ENCODE measurements around the gene OXT.

The OXT gene

GRCh38 chr20:3092611-3093379 is 21.4 kb downstream of the OXT start:
- H3K9me3 ChIP-seq (ENCODE audit: control insufficient read depth, insufficient read depth, low read length): no peaks in the 10 kb centered on the region
- peaks cover 19% of the 10 kb centered on the region for H3K27me3 ChIP-seq (ENCODE audit: control insufficient read depth, insufficient read depth, low read length)
- no peaks in the 10 kb centered on the region for H3K36me3 ChIP-seq (ENCODE audit: control insufficient read depth, insufficient read depth, low read length)
- H3K27ac ChIP-seq (ENCODE audit: low read depth, low read length): no peak overlapping the region
- H3K9ac ChIP-seq (ENCODE audit: low read depth, low read length): peak overlapping the region; percentile 54; the same call in 1 of the 2 replicates
- H3K4me3 ChIP-seq (ENCODE audit: low read depth, low read length): peak overlapping the region; percentile 63
- no peaks in the 10 kb centered on the region for H3K4me1 ChIP-seq (ENCODE audit: control insufficient read depth, insufficient read depth, low read length)

GRCh38 chr20:3093861-3094361 is 22.5 kb downstream of the OXT start:
- Histone ChIP-seq H3K4me3 (ENCODE audit: low read depth, low read length) (no peak overlapping the region), H3K36me3 (ENCODE audit: control insufficient read depth, insufficient read depth, low read length) (no peaks in the 10 kb centered on the region), H3K4me1 (ENCODE audit: control insufficient read depth, insufficient read depth, low read length) (no peaks in the 10 kb centered on the region), H3K27ac (ENCODE audit: low read depth, low read length) (no peak overlapping the region), H3K9me3 (ENCODE audit: control insufficient read depth, insufficient read depth, low read length) (no peaks in the 10 kb centered on the region), H3K9ac (ENCODE audit: low read depth, low read length) (no peak overlapping the region), H3K27me3 (ENCODE audit: control insufficient read depth, insufficient read depth, low read length) (peaks cover 19% of the 10 kb centered on the region)

- Histone ChIP-seq H3K4me3 (ENCODE audit: low read depth, low read length) (no peak overlapping the region), H3K27me3 (ENCODE audit: control insufficient read depth, insufficient read depth, low read length) (peaks cover 19% of the 10 kb centered on the region), H3K4me1 (ENCODE audit: control insufficient read depth, insufficient read depth, low read length) (no peaks in the 10 kb centered on the region), H3K9me3 (ENCODE audit: control insufficient read depth, insufficient read depth, low read length) (no peaks in the 10 kb centered on the region), H3K27ac (ENCODE audit: low read depth, low read length) (no peak overlapping the region), H3K36me3 (ENCODE audit: control insufficient read depth, insufficient read depth, low read length) (no peaks in the 10 kb centered on the region), H3K9ac (ENCODE audit: low read depth, low read length) (no peak overlapping the region)
Measured at GRCh38 chr20:3094848-3095629, 23.6 kb downstream of the OXT start.

- no peaks in the 10 kb centered on the region for H3K27me3 ChIP-seq (ENCODE audit: control insufficient read depth, insufficient read depth, low read length)
- H3K4me3 ChIP-seq (ENCODE audit: low read depth, low read length): no peak overlapping the region
- no peaks in the 10 kb centered on the region for H3K9me3 ChIP-seq (ENCODE audit: control insufficient read depth, insufficient read depth, low read length)
- no peaks in the 10 kb centered on the region for H3K36me3 ChIP-seq (ENCODE audit: control insufficient read depth, insufficient read depth, low read length)
- no peak overlapping the region for H3K27ac ChIP-seq (ENCODE audit: low read depth, low read length)
- H3K9ac ChIP-seq (ENCODE audit: low read depth, low read length): no peak overlapping the region
- no peaks in the 10 kb centered on the region for H3K4me1 ChIP-seq (ENCODE audit: control insufficient read depth, insufficient read depth, low read length)
Measured at GRCh38 chr20:3100480-3100879, 29.1 kb downstream of the OXT start.

DNA sequence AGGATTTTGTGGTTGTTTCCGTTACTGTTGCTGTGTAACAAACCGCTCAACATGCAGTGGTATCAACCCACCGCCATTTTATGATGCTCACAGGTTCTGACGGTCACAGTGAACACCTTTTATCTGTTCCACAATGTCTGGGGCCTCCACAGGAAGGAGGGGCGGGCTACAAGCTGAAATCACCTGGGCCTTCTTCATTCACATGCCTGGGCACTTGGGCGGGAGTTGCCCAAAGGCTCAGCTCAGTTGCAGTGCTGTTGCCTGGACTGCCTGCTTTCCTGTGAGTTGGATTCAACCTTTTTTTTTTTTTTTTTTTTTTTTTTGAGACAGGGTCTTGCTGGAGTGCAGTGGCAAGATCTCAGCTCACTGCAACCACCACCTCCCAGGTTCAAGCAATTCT is 29.8 kb downstream of the OXT start:
- H3K9ac ChIP-seq (ENCODE audit: low read depth, low read length): no peak overlapping the region
- no peaks in the 10 kb centered on the region for H3K27me3 ChIP-seq (ENCODE audit: control insufficient read depth, insufficient read depth, low read length)
- H3K36me3 ChIP-seq (ENCODE audit: control insufficient read depth, insufficient read depth, low read length): no peaks in the 10 kb centered on the region
- no peaks in the 10 kb centered on the region for H3K4me1 ChIP-seq (ENCODE audit: control insufficient read depth, insufficient read depth, low read length)
- no peaks in the 10 kb centered on the region for H3K9me3 ChIP-seq (ENCODE audit: control insufficient read depth, insufficient read depth, low read length)
- H3K4me3 ChIP-seq (ENCODE audit: low read depth, low read length): no peak overlapping the region
- no peak overlapping the region for H3K27ac ChIP-seq (ENCODE audit: low read depth, low read length)

GRCh38 chr20:3101737-3102574 is 30.5 kb downstream of the OXT start:
- no peak overlapping the region for H3K9ac ChIP-seq (ENCODE audit: low read depth, low read length)

DNA sequence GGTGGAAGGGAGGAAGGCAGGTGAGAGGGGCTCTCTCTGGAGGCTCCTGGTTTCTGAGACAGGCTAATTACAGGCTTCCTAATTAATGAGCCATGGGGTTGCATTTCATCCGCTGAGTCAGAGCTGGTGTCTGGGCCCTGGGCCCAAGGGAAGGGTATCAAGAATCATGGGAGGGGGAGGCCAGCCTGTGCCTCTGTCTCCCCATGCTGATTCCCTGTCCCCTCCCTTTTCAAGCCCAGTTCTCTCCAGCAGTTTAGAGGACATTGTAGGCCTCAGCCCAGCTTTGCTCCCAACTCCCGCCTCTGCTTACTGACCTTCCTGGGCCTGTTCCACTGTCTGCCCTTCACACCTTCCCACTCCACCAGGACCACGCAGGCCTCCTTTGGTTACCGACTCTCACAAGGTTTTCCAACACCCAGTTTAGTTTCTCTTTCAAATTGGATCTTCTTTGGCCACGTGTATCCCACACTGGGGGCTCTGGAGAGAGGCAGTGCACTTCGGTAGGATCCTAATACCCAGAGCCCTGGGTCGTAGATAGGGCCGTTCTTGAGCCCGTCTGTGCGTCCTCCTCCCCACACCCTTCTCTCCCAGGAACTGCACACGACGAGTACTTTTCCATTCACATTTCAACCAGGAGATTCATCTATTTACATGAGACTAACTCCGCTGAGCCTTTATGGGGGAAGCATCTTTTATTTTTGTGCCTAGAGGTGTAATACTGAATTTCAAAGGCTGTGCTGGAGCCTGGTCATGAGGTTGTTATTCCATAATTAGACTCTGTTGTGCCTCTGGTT is 31.4 kb downstream of the OXT start:
- no peak overlapping the region for H3K27ac ChIP-seq (ENCODE audit: low read depth, low read length)
- H3K36me3 ChIP-seq (ENCODE audit: control insufficient read depth, insufficient read depth, low read length): no peaks in the 10 kb centered on the region
- no peaks in the 10 kb centered on the region for H3K27me3 ChIP-seq (ENCODE audit: control insufficient read depth, insufficient read depth, low read length)
- no peak overlapping the region for H3K4me3 ChIP-seq (ENCODE audit: low read depth, low read length)
- no peaks in the 10 kb centered on the region; the same call in 1 of the 2 replicates for H3K4me1 ChIP-seq (ENCODE audit: control insufficient read depth, insufficient read depth, low read length)
- H3K9ac ChIP-seq (ENCODE audit: low read depth, low read length): no peak overlapping the region
- H3K9me3 ChIP-seq (ENCODE audit: control insufficient read depth, insufficient read depth, low read length): no peaks in the 10 kb centered on the region

More at GRCh38 chr20:3101737-3102574, 30.5 kb downstream of the OXT start:
- no peaks in the 10 kb centered on the region; the same call in 1 of the 2 replicates for H3K4me1 ChIP-seq (ENCODE audit: control insufficient read depth, insufficient read depth, low read length)
- H3K9me3 ChIP-seq (ENCODE audit: control insufficient read depth, insufficient read depth, low read length): no peaks in the 10 kb centered on the region
- H3K27me3 ChIP-seq (ENCODE audit: control insufficient read depth, insufficient read depth, low read length): no peaks in the 10 kb centered on the region
- H3K36me3 ChIP-seq (ENCODE audit: control insufficient read depth, insufficient read depth, low read length): no peaks in the 10 kb centered on the region
- H3K27ac ChIP-seq (ENCODE audit: low read depth, low read length): no peak overlapping the region
- H3K4me3 ChIP-seq (ENCODE audit: low read depth, low read length): no peak overlapping the region

GRCh38 chr20:3103369-3104032 is 32.1 kb downstream of the OXT start:
- no peaks in the 10 kb centered on the region for H3K27me3 ChIP-seq (ENCODE audit: control insufficient read depth, insufficient read depth, low read length)
- H3K4me1 ChIP-seq (ENCODE audit: control insufficient read depth, insufficient read depth, low read length): no peaks in the 10 kb centered on the region; the same call in 1 of the 2 replicates
- no peak overlapping the region for H3K27ac ChIP-seq (ENCODE audit: low read depth, low read length)
- H3K4me3 ChIP-seq (ENCODE audit: low read depth, low read length): no peak overlapping the region
- H3K9ac ChIP-seq (ENCODE audit: low read depth, low read length): no peak overlapping the region
- H3K36me3 ChIP-seq (ENCODE audit: control insufficient read depth, insufficient read depth, low read length): no peaks in the 10 kb centered on the region
- H3K9me3 ChIP-seq (ENCODE audit: control insufficient read depth, insufficient read depth, low read length): no peaks in the 10 kb centered on the region

DNA sequence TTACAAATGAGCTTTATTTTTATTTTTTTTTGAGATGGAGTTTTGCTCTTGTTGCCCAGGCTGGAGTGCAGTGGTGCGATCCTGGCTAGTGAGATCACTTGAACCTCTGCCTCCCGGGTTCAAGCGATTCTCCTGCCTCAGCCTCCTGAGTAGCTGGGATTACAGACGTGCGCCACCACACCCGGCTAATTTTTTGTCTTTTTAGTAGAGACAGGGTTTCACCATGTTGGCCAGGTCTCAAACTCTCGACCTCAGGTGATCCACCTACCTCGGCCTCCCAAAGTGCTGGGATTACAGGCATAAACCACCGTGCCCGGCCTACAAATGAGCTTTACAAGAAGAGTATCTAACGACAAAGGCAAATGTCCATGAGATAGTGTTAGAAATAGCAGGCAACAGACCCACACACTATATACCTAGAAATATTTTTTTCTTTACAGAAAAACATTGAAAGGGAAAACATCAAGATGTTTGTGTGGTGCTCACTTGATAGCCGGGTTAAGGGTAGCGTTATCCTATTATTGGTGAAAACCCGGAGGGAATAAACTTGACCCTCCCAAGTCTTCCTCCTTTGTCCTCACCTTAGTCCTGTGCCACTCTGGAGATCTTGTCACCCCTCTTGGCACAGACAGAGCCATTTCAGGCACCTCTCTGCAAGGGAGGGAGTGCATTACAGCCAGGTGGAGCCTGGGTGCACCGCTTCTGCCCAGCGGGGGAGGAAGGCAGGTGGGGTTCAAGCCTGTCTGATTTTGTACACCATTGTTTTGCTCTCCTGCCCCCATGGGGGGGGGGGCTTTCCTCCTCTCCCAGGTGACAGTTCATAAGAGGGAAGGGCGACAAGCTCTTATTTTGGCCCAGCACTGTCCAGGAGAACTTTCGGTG is 34.1 kb downstream of the OXT start:
- Histone ChIP-seq H3K4me3 (ENCODE audit: low read depth, low read length) (no peak overlapping the region), H3K36me3 (ENCODE audit: control insufficient read depth, insufficient read depth, low read length) (no peaks in the 10 kb centered on the region), H3K4me1 (ENCODE audit: control insufficient read depth, insufficient read depth, low read length) (no peaks in the 10 kb centered on the region; the same call in 1 of the 2 replicates), H3K9ac (ENCODE audit: low read depth, low read length) (no peak overlapping the region), H3K27ac (ENCODE audit: low read depth, low read length) (no peak overlapping the region), H3K27me3 (ENCODE audit: control insufficient read depth, insufficient read depth, low read length) (no peaks in the 10 kb centered on the region), H3K9me3 (ENCODE audit: control insufficient read depth, insufficient read depth, low read length) (no peaks in the 10 kb centered on the region)
